ENCODE data around the gene NUP210.

Gene NUP210

GRCh38 chr3:13341229-13341905 is 78.8 kb downstream of the NUP210 start:
- Histone ChIP-seq H3K4me2 (peak overlapping the region in 10 of 11 experiments; percentile 22 to 99 (median 96); a peak in 18 of 22 replicates), H3K9ac (peak overlapping the region in 2 of 11 experiments; percentile 6 to 28; a peak in 2 of 22 replicates), H3K36me3 (peaks cover 9 to 83% (median 60%) of the 10 kb centered on the region in 11 experiments; a peak in 20 of 22 replicates)

GRCh38 chr3:13339833-13340232 is 80.3 kb downstream of the NUP210 start:
- Histone ChIP-seq H3K4me1 (peaks cover 17 to 100% (median 99%) of the 10 kb centered on the region in 10 experiments; a peak in 19 of 20 replicates), H3K4me3 (no peak overlapping the region), H3K27me3 (no peaks in the 10 kb centered on the region), H3K9me3 (replicated peaks in 1 of 11) (peaks cover 0 to 10% (median 8%) of the 10 kb centered on the region in 11 experiments; a peak in 12 of 22 replicates), H3K9ac (peak overlapping the region in 4 of 11 experiments; percentile 28 to 54 (median 47); a peak in 7 of 22 replicates), H3K27ac (peak overlapping the region in 5 of 11 experiments; percentile 14 to 80 (median 66); a peak in 9 of 22 replicates), H3K4me2 (peak overlapping the region; percentile 11 to 99 (median 96); a peak in 20 of 22 replicates), H3K36me3 (peaks cover 13 to 89% (median 74%) of the 10 kb centered on the region in 11 experiments; a peak in 20 of 22 replicates), H4K20me1 (peaks cover 0 to 58% (median 0%) of the 10 kb centered on the region in 11 experiments; a peak in 8 of 22 replicates)
- no peak for TF ChIP-seq Cebpa-rat (IDR thresholded peaks at IDR 0.05)

More at GRCh38 chr3:13341229-13341905, 78.8 kb downstream of the NUP210 start:
- Histone ChIP-seq H3K27ac (peak overlapping the region in 2 of 11 experiments; percentile 27 to 80; a peak in 5 of 22 replicates), H3K4me1 (peaks cover 24 to 100% (median 99%) of the 10 kb centered on the region in 10 experiments), H3K4me3 (no peak overlapping the region), H3K9me3 (replicated peaks in 1 of 11) (peaks cover 0 to 10% (median 8%) of the 10 kb centered on the region in 11 experiments; a peak in 12 of 22 replicates), H4K20me1 (peaks cover 0 to 56% (median 0%) of the 10 kb centered on the region in 11 experiments; a peak in 8 of 22 replicates), H3K27me3 (no peaks in the 10 kb centered on the region)
- no peak for TF ChIP-seq Cebpa-rat (IDR thresholded peaks at IDR 0.05)

GRCh38 chr3:13338996-13339395 is 81.1 kb downstream of the NUP210 start:
- H3K27me3 ChIP-seq = no peaks in the 10 kb centered on the region
- H4K20me1 ChIP-seq = peaks cover 0 to 56% (median 0%) of the 10 kb centered on the region in 11 experiments; a peak in 8 of 22 replicates
- peaks cover 17 to 100% (median 99%) of the 10 kb centered on the region in 10 experiments; a peak in 19 of 20 replicates for H3K4me1 ChIP-seq
- H3K4me2 ChIP-seq = peak overlapping the region; percentile 4 to 99 (median 96); a peak in 20 of 22 replicates
- TF ChIP-seq Cebpa-rat (IDR thresholded peaks at IDR 0.05) = no peak
- peaks cover 0 to 10% (median 8%) of the 10 kb centered on the region in 11 experiments; a peak in 12 of 22 replicates for H3K9me3 ChIP-seq (replicated peaks in 1 of 11)
- H3K4me3 ChIP-seq = no peak overlapping the region
- H3K36me3 ChIP-seq = peaks cover 16 to 94% (median 82%) of the 10 kb centered on the region in 11 experiments; a peak in 20 of 22 replicates
- H3K27ac ChIP-seq = peak overlapping the region in 7 of 11 experiments; percentile 12 to 80 (median 63); a peak in 13 of 22 replicates
- H3K9ac ChIP-seq = peak overlapping the region in 8 of 11 experiments; percentile 11 to 54 (median 34); a peak in 9 of 22 replicates

- Histone ChIP-seq H3K36me3 (peaks cover 16 to 99% (median 89%) of the 10 kb centered on the region in 11 experiments; a peak in 20 of 22 replicates), H3K9ac (peak overlapping the region in 6 of 11 experiments; percentile 11 to 54 (median 38); a peak in 8 of 22 replicates), H3K4me2 (peak overlapping the region in 10 of 11 experiments; percentile 4 to 99 (median 96); a peak in 19 of 22 replicates), H4K20me1 (peaks cover 0 to 58% (median 0%) of the 10 kb centered on the region in 11 experiments; a peak in 8 of 22 replicates), H3K4me1 (peaks cover 15 to 100% (median 99%) of the 10 kb centered on the region in 10 experiments; a peak in 19 of 20 replicates), H3K4me3 (no peak overlapping the region), H3K27ac (peak overlapping the region in 7 of 11 experiments; percentile 20 to 80 (median 63); a peak in 12 of 22 replicates), H3K27me3 (no peaks in the 10 kb centered on the region), H3K9me3 (replicated peaks in 1 of 11) (peaks cover 0 to 10% (median 8%) of the 10 kb centered on the region in 11 experiments; a peak in 12 of 22 replicates)
- no peak for TF ChIP-seq Cebpa-rat (IDR thresholded peaks at IDR 0.05)
Measured at GRCh38 chr3:13338231-13338630, 81.9 kb downstream of the NUP210 start.

- peak overlapping the region in 3 of 11 experiments; percentile 52 to 80 (median 63); a peak in 3 of 22 replicates for H3K27ac ChIP-seq
- TF ChIP-seq Cebpa-rat (IDR thresholded peaks at IDR 0.05) = no peak
- no peak overlapping the region for H3K4me3 ChIP-seq
- peaks cover 16 to 100% (median 78%) of the 10 kb centered on the region in 11 experiments; a peak in 20 of 22 replicates for H3K36me3 ChIP-seq
- H3K9ac ChIP-seq = 0 out of 22 replicates have a peak overlapping the region, but pooled peaks of 1 of the 11 experiments have one; percentile 7
- no peaks in the 10 kb centered on the region for H3K27me3 ChIP-seq
- H3K9me3 ChIP-seq (replicated peaks in 1 of 11) = no peaks in the 10 kb centered on the region
- peak overlapping the region in 6 of 11 experiments; percentile 11 to 91 (median 84); a peak in 7 of 22 replicates for H3K4me2 ChIP-seq
- peaks cover 26 to 100% (median 99%) of the 10 kb centered on the region in 10 experiments for H3K4me1 ChIP-seq
- peaks cover 0 to 71% (median 0%) of the 10 kb centered on the region in 11 experiments; a peak in 10 of 22 replicates for H4K20me1 ChIP-seq
Measured at GRCh38 chr3:13336592-13336991, 83.5 kb downstream of the NUP210 start.

- H3K36me3 ChIP-seq = peaks cover 16 to 100% (median 78%) of the 10 kb centered on the region in 11 experiments; a peak in 21 of 22 replicates
- no peak for TF ChIP-seq Cebpa-rat (IDR thresholded peaks at IDR 0.05)
Measured at GRCh38 chr3:13335503-13335902, 84.6 kb downstream of the NUP210 start.

GRCh38 chr3:13335059-13335458 is 85.1 kb downstream of the NUP210 start:
- peak overlapping the region in 9 of 11 experiments; percentile 6 to 86 (median 81); a peak in 15 of 22 replicates for H3K4me2 ChIP-seq
- H3K27me3 ChIP-seq = no peaks in the 10 kb centered on the region
- peaks cover 16 to 100% (median 78%) of the 10 kb centered on the region in 11 experiments; a peak in 21 of 22 replicates for H3K36me3 ChIP-seq
- peak overlapping the region in 3 of 11 experiments; percentile 32 to 80 (median 48); a peak in 5 of 22 replicates for H3K27ac ChIP-seq
- no peaks in the 10 kb centered on the region for H3K9me3 ChIP-seq (replicated peaks in 1 of 11)
- no peak overlapping the region for H3K4me3 ChIP-seq
- H3K4me1 ChIP-seq = peaks cover 26 to 100% (median 97%) of the 10 kb centered on the region in 10 experiments
- no peak for TF ChIP-seq Cebpa-rat (IDR thresholded peaks at IDR 0.05)
- H3K9ac ChIP-seq = peak overlapping the region in 5 of 11 experiments; percentile 18 to 64 (median 37); a peak in 4 of 22 replicates
- H4K20me1 ChIP-seq = peaks cover 0 to 64% (median 0%) of the 10 kb centered on the region in 11 experiments; a peak in 10 of 22 replicates

More at GRCh38 chr3:13335503-13335902, 84.6 kb downstream of the NUP210 start:
- H3K27ac ChIP-seq = peak overlapping the region in 2 of 11 experiments; percentile 27 to 80; a peak in 2 of 22 replicates
- peaks cover 0 to 68% (median 0%) of the 10 kb centered on the region in 11 experiments; a peak in 10 of 22 replicates for H4K20me1 ChIP-seq
- no peak overlapping the region for H3K4me3 ChIP-seq
- no peaks in the 10 kb centered on the region for H3K9me3 ChIP-seq (replicated peaks in 1 of 11)
- peak overlapping the region in 8 of 11 experiments; percentile 64 to 86 (median 81); a peak in 13 of 22 replicates for H3K4me2 ChIP-seq
- peaks cover 26 to 100% (median 99%) of the 10 kb centered on the region in 10 experiments for H3K4me1 ChIP-seq
- no peaks in the 10 kb centered on the region for H3K27me3 ChIP-seq
- H3K9ac ChIP-seq = peak overlapping the region in 4 of 11 experiments; percentile 18 to 50 (median 32); a peak in 2 of 22 replicates

Measured in BLaER1 treated with 17β-estradiol and CSF1 and Interleukin-3, amounts not matched to agents 10 nM and 100 nM (cell line).